Bronchial epithelial cell (primary cell): ENCODE measurements around the gene MSGN1. TPM values are rescaled to one million over a fixed set of nuclear protein-coding genes. Genes with fewer than 3 reads are reported as not detected.
"Not testable (repeated sequence)": the region's sequence is repeated elsewhere in the genome, so short reads cannot be mapped to it uniquely, and the experiment has no call there.

Experiments
- DNase-seq: peaks from one replicate; pipeline ENCODE4 v3.0.0-alpha.2; 2010; ENCODE audit warnings: low read depth
- FAIRE-seq: peaks from 2 replicates; lab custom pipeline; 2011; peaks lifted over from hg19 to GRCh38; lab: Jason Lieb, UNC
- H3K27me3 ChIP-seq: 2 replicates; pipeline ENCODE4 v1.5.1; 2011; ENCODE audit warnings: low read length; ENCODE audit not compliant: control insufficient read depth, insufficient read depth
- H3K36me3 ChIP-seq: 2 replicates; pipeline ENCODE4 v1.5.1; 2011; ENCODE audit warnings: low read length; ENCODE audit not compliant: control insufficient read depth, insufficient read depth
- H3K4me3 ChIP-seq: 2 replicates; pipeline ENCODE4 v1.5.1; 2011; ENCODE audit warnings: mild to moderate bottlenecking, low read depth, low read length, control low read depth
- CTCF ChIP-seq: IDR thresholded peaks from 2 replicates; pipeline ENCODE4 v1.5.1; 2011; ENCODE audit warnings: mild to moderate bottlenecking, moderate library complexity, low read length, control low read depth, inconsistent platforms; ENCODE audit not compliant: insufficient read depth, severe bottlenecking
- total RNA-seq: library from RNA; depleted of rRNA; stranded (reverse); fragments of >200 nt; gene quantifications from 2 replicates; pipeline ENCODE4 v1.2.1, GENCODE V29; 2014

Gene MSGN1
- total RNA-seq, 1 donor from 2014 or later: not detected

DNA sequence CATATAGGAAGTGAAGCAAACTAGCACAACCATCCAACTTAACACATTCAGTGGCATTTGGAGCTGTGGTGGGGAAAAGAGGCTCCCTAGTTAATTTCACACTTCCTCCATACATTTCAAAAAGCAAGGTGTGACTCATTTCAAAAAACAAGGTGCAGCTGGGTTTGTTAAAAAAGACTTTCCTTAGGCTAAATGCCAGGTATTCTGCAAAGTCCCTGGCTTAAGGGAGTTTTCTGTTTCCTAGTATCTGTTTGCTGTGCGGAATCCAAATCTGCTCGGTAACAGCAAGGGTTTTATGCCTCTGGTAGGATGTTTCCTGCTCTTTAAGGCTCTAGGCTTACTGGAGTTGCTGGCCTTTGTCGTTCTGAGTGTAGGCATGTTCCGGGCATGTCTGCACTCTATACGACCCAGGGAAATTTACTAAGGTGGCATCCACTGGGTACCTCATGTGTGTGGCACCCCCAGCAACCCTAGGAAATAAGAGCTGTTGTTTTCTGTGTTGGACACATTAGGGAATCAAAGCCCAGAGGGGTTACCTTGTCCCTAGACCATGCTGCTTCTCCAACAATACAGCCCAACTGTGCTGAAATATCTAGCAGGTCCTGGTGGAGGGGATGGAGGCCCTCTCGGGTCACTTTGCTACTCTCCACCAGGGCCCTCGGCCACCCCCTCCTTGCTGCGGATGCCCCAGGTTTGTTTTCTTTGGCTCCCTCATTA, 634 bp upstream of the MSGN1 start:
- FAIRE-seq: peak; percentile 81
- Histone ChIP-seq H3K36me3 (no peaks in the 10 kb centered on the region), H3K27me3 (no peaks in the 10 kb centered on the region), H3K4me3 (no peak overlapping the region)
- DNase-seq: peak; percentile 93
- TF ChIP-seq CTCF: no peak

DNA sequence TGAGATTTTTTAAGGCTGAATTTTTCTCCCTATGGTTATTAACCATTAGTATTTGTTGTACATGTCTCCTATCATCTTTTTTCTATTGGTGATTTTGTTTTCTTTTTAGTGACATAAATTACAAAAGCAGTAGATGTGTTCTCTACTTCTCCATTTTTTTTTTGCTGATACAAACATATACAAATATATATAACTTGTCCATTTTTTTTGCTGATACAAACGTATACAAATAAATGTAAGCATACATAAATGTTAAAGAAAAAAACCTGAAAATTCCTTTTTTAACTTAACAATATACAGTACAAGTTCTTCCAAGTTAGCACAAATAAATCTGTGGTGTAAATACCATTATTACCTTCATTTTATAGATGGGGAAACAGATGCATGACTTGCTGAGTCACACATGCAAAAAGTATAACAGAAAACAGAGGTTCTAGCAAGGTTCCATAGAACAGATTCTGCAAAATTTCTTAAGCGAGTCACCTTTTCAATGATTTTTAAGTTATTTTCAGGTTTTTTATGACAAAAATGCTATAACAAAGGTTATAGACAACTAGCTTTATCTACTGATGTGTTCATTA, 2.1 kb downstream of the MSGN1 start:
- FAIRE-seq: no peak

GRCh38 chr2:17821080-17821479, 4.8 kb downstream of the MSGN1 start:
- H3K36me3 ChIP-seq: no peaks in the 10 kb centered on the region
- no peak for TF ChIP-seq CTCF
- no peaks in the 10 kb centered on the region for H3K27me3 ChIP-seq
- no peak overlapping the region for H3K4me3 ChIP-seq
- FAIRE-seq (no peak), DNase-seq (no peak)

More for the DNA sequence above, 2.1 kb downstream of the MSGN1 start:
- no peak for TF ChIP-seq CTCF
- no peak overlapping the region for H3K4me3 ChIP-seq
- no peaks in the 10 kb centered on the region for H3K36me3 ChIP-seq
- no peaks in the 10 kb centered on the region for H3K27me3 ChIP-seq
- DNase-seq: no peak

DNA sequence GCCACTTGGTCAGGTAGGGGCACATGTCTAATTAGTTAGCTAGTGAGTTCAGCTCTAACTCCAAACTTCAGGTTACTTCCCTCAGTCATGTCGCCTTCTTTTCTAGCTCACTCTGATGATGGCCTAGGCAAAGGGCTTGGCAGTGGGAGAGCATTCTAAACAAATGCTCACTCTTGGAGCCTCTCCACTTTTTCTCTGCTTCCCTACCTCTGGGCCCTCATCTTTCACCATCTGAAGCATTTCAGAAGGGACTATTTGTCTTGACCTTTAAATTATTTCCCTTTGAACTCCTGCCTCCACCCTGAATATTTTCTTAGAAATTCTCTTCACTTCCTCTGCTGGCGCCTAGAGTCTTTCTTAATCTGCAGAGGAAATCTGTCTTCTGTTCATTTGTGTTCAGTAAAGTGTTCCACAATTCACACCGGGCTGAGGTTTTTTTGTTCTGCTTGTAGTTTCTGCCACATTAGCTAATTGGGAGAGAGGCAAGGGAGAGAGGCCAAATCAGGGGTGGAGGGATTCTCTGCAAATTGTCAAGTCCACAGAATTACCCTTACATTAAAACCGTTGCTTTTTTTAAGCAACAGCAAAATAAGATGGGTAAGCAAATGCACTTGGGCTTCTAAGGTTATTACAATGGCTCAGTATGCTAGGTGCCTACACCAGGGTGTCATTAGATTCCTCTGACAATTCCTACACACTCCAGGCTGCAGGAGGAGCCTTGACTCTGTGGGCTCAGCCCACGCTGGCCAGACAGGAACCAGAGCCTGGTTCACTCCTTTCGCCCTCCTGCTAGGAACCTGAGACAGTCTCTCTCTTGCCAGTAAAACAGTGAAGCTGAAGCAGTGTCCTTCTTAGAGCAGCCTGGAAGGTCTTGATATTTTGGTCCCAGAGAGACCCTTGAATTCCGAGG, 5.5 kb downstream of the MSGN1 start:
- no peak for TF ChIP-seq CTCF
- Histone ChIP-seq H3K4me3 (no peak overlapping the region), H3K36me3 (no peaks in the 10 kb centered on the region), H3K27me3 (no peaks in the 10 kb centered on the region)
- DNase-seq: no peak
- FAIRE-seq: no peak

- FAIRE-seq: no peak
- TF ChIP-seq CTCF: no peak
- DNase-seq: no peak
Observed at GRCh38 chr2:17822445-17823117, 6.3 kb downstream of the MSGN1 start.

DNA sequence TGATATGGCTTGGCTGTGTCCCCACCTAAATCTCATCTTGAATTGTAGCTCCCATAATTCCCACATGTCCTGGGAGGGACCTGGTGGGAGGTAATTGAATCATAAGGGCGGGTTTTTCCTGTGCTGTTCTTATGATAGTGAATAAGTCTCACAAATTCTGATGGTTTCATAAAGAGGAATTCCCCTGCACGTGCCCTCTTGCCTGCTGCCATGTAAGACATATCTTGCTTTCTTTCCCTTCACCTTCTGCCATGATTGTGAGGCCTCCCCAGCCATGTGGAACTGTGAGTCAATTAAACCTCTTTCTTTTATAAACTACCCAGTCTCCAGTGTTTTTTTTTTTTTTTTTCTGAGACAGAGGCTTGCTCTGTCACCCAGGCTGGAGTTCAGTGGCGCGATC, 7.4 kb downstream of the MSGN1 start:
- not testable (repeated sequence) for H3K27me3 ChIP-seq, FAIRE-seq, H3K36me3 ChIP-seq, H3K4me3 ChIP-seq
- DNase-seq: peak; percentile 49

More at GRCh38 chr2:17822445-17823117, 6.3 kb downstream of the MSGN1 start:
- Histone ChIP-seq H3K27me3 (no peaks in the 10 kb centered on the region), H3K4me3 (no peak overlapping the region), H3K36me3 (no peaks in the 10 kb centered on the region)
